Limb (tissue), 2 donors: ENCODE results near the gene SLC2A13.
A peak's percentile ranks its signal among the peaks of the same experiment; 100 is the strongest.
"Not testable (repeated sequence)": the region's sequence is repeated elsewhere in the genome, so short reads cannot be mapped to it uniquely, and the experiment has no call there.

Experiments
- DNase-seq, 2 donors: peaks; one replicate each; pipeline ENCODE4 v3.0.0-alpha.2; 2016; ENCODE audit errors: extremely low spot score in 2 of 2

Gene SLC2A13

DNA sequence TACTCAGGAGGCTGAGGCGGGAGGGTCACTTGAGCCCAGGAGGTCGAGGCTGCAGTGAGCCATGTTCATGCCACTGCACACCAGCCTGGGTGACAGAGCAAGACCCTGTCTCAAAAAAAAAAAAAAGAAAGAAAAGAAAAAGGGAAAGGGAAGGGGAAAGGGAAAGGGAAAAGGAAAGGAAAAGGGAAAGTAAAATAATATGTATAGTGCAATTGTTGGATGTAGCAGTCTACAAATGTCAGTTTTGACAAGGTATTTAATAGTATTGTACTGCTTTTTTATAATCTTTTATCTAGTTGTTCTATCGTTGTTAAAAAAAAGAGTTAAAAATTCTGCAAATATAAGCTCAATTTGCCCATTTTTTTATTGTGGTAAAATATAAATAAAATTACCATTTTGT is 67.3 kb downstream of the SLC2A13 start:
- DNase-seq, result no peak

DNA sequence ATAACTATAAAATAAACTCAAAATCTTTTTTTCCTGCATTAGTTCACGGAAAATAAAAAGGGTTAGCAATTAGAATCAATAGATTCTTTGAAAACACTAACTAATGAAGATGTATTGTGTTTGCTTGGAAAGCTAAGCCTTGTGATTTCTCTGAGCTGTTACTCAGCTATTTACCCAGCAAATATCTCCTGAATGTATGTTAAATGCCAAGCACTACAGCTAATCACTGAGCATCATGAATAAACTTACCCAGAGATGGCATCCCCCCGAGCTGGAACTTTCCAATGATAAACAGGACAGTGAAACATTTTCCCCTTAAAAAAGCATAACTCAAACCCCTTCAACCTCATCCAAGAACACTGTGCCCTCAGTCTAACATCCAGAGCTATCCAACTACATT is 71.2 kb downstream of the SLC2A13 start:
- no peak for DNase-seq

GRCh38 chr12:40034156-40034555 is 71.7 kb downstream of the SLC2A13 start:
- DNase-seq, result no peak

DNA sequence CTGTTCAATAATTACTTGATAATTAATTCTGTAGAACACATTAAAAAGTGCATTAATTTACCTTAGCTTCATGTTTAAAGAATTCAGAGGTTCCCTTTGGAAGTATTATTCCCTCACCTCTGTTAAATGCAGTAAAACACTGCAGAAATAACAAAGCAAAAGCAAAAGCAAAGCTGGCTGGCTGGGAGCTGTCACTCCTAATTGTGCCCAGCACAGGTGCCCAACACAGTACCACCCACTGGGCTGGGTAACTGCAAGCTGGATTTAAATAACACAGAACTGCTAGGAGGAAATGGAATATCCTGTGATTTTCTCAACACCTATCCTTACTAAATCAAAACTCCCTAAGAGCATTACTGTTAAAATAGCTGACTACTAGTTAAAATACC is 72.6 kb downstream of the SLC2A13 start:
- no peak for DNase-seq

- no peak for DNase-seq
Measured at GRCh38 chr12:40032433-40033241, 73.2 kb downstream of the SLC2A13 start.

DNA sequence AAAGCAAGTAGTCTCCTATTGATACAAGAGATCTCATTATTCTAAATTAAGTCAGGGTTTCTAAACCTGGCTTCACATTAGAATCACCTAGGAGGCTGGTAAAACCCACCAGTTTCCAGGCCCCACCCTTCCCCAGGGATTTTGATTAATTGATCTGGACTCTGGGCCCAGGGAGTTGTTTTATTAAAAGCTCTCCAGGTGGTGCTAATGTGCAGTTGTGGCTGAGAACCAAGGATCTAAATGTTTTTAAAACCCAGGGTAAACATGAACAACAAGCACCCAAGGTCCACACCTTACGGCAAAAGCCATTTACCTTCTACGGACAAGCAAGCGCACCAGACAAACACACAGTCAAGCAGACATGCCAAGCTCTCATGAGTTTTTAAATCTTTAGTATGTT is 73.9 kb downstream of the SLC2A13 start:
- no peak for DNase-seq

GRCh38 chr12:40030970-40031369 is 74.9 kb downstream of the SLC2A13 start:
- DNase-seq, result not testable (repeated sequence)

DNA sequence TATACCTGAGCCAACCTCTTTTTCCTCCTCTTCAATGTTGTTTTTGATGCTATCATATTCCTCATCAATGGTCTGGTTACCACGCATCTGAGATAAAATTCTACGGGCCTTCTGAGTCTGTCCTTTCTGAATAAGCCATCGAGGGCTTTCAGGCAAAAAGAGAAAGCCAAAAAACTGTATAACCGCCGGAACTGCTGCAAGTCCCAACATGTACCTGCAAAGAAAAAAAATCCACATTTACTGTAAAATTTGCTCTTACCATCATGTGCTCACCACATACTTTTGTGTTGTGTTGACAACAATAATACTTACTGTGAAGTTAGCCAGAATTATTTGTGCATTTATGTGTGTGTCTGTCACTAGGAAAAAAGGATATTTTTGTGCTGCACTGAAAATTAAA is 77.6 kb downstream of the SLC2A13 start:
- no peak for DNase-seq

- no peak for DNase-seq
Measured at GRCh38 chr12:40022850-40023249, 83.0 kb downstream of the SLC2A13 start.

DNA sequence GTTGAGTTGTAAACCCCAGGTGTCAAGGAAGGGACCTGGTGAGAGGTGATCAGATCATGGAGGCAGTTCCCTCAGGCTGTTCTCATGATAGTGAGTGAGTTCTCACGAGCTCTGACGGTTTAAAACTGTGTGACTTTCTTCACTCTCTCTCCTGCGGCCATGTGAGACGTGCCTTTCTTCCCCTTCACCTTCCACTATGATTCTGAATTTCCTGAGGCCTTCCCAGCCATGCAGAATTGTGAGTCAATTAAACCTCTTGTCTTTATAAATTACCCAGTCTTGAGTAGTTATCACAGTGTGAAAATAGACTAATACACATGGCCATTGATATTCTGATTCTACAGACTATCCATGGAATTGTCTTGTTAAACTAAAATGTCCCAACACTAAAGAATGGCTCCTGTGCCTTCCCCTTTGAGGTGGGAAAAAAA is 85.6 kb downstream of the SLC2A13 start:
- no peak for DNase-seq

DNA sequence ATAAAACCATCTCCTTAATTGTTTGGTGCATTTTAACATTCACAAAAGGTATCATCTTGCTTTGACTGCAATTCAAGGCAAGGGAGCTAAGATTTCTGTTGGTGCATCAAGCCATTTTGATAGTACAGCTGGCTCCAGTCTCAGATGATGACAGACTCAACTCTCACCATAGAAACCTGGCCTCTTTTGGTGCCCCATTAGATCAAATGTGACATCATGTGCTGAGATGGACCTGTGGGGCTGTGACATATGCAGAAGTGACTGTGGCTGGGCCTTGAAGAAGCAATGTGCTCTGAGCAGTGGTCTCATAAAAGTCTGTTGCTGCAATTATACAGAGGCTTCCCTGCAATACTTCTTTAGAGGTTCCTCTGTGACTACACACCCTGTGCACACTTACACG is 88.4 kb downstream of the SLC2A13 start:
- DNase-seq, result no peak

- no peak for DNase-seq
Measured at GRCh38 chr12:40016980-40017379, 88.9 kb downstream of the SLC2A13 start.

DNA sequence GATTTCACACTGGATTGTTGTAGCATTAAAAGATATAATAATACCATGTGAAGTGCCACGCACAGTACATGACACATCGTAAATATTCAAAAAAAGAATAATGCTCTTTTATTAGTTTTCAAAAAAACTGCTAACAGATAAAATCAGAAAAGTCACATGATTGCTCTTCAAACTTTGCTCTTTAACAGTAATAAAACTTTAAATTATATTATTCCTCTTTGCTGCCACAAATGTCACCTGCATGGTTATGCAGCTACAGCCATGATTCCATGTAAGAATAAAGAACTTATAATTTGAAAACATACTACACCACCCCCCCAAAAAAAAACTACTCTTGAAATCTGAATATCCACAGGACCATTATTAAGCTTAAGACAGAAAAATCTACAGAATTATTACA is 90.0 kb downstream of the SLC2A13 start:
- no peak for DNase-seq

DNA sequence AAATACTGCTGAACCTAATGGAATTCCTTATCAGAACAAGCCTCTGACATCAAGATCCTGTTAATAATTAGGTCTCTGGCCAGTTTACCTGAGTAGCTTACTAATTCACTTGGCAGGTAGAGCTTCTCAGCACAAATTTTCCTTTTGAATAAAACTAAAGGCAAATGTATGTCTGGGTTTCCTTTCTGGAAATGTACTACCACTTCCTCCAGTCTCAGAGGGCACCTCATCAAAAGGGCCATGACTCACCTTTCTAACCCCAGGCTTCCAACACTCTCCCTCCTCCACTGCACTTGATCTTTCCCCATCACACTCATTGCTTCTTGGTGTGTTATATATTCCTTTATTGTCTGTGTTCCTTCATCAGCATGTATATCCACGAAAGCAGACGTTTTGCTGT is 90.5 kb downstream of the SLC2A13 start:
- no peak for DNase-seq

DNA sequence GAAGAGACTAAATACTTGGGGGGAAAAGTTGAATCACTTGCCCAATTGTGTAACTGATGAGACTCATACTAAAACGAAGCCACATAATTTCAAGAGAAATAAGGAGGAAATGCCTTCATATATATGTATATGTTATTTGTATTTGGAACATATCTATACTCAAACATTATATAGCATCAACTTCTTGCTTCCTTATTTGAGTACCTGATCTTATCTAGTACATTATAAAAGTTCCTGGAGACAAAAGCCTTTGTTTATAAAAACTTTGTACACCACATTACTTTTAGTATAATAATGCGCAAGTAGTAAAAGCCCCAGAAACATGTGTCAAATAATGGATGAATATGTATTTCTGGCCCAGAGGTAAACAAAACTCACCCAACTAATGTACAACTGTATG is 92.0 kb downstream of the SLC2A13 start:
- no peak for DNase-seq

- DNase-seq, result no peak
Measured at GRCh38 chr12:40013292-40013691, 92.6 kb downstream of the SLC2A13 start.

DNA sequence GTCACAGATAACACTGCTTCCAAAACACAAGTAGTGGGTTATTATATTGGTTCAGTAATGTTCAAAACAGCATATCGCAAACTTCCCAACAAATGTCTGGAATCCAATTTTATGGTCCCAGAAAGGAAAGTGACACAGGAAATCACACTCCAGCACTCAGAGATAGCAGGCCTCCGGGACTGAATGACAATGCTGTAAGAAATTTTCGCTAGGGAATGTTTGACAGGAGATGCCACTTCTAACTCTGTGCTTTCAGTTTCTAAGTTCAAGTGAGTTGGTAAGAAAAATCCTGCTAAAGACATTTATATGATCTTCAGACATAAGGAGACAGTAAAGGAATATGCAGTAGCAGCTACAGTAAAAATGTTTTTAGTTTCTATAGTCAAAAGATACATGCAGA is 93.2 kb downstream of the SLC2A13 start:
- DNase-seq, result no peak

- DNase-seq, result no peak
Measured at GRCh38 chr12:40011775-40012129, 94.1 kb downstream of the SLC2A13 start.

GRCh38 chr12:40010899-40011774 is 94.7 kb downstream of the SLC2A13 start:
- DNase-seq, result peak in 1 of 2 donors; percentile 53

DNA sequence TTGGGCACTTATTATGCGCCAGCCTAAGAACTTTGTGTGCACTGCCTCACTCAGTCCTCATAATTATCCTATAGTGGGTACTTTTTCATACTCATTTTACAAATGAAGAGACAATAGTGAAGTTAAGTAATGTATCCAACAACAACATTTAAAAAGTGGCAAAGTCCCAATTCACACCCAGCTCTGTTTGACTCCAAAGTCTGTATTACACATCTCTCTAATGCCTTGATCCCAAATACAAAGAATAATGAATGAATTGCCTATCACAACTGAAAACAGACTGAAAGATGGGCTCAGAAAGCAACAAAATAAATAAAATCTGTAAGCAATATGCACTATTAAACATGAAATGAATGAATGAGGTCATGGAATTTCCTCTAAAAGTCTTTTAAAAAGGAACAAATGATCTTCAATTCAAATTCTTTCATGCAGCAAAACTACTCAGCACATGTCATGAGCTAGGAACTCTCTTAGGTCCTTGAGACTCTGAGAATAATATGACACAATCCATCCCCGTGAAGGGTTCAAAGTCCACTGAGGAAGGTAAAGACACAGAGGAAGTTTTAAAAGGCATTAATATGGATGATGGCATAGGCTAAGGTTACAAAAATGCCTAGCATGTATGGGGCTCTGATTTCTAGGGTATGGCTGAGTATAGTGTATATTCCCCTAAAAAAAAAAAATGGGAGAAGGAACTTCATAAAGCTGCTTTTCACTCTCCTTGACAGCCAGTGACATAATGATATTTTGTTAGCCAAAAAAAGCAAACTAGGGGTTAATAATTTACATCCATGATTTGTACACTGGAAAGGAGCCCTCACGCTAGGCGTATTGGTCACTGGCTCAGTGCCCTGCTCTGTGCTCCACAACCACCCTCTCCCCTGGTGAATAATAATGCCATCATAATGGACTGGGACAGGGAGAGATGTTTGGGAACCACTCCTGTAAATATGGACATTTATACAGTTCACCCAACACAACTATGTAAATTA is 103.4 kb downstream of the SLC2A13 start:
- DNase-seq, result no peak

- no peak for DNase-seq
Measured at GRCh38 chr12:40001406-40001805, 104.5 kb downstream of the SLC2A13 start.

DNA sequence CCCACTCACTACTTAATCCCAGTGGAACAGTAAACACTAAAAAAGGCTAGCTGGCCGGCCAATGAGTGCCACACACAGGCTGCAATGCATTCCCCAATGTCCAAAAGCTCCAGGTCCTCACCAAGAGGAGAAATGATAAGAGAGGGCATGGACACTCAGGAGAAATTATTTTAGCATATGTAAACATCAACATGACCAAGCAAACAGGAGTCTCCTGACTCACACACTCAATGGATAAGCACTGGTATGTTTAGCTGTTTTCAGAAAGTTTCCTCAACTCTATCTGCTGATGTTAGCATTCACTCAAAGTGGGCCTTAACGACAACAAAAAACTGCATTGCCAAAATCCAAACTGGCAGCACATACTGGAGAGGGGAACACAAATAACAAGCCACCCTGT is 105.0 kb downstream of the SLC2A13 start:
- DNase-seq, result no peak
